Activated CD8-positive, alpha-beta memory T cell treated with anti-CD3 and anti-CD28 coated beads, Interleukin-2, amount 50 U/mL, for 1 hour (primary cell): Measurements from ENCODE around the gene NPDC1.

Experiments used
- DNase-seq: peaks from one replicate; pipeline ENCODE4 v3.0.0-alpha.2; 2020; ENCODE audit errors: extremely low read depth

NPDC1 gene

GRCh38 chr9:137056739-137057415, 10.9 kb upstream of the NPDC1 start:
- no peak for DNase-seq

GRCh38 chr9:137055385-137056364, 9.7 kb upstream of the NPDC1 start:
- no peak for DNase-seq

GRCh38 chr9:137054932-137055384, 9.0 kb upstream of the NPDC1 start:
- DNase-seq = no peak

GRCh38 chr9:137053944-137054931, 8.3 kb upstream of the NPDC1 start, which contains the start of gene ENTPD2:
ENTPD2 (minus strand) TSS chr9:137054061; CDS start chr9:137053997, 64 bp downstream.
- DNase-seq = no peak

GRCh38 chr9:137052998-137053943, 7.3 kb upstream of the NPDC1 start:
- no peak for DNase-seq

- no peak for DNase-seq
Measured at GRCh38 chr9:137052293-137052692, 6.3 kb upstream of the NPDC1 start.

GRCh38 chr9:137051145-137051724, 5.3 kb upstream of the NPDC1 start:
- DNase-seq = no peak

- DNase-seq = no peak
Measured at GRCh38 chr9:137050570-137050969, 4.6 kb upstream of the NPDC1 start.

GRCh38 chr9:137049544-137050449, 3.8 kb upstream of the NPDC1 start:
- DNase-seq = no peak

- DNase-seq = no peak
Measured at GRCh38 chr9:137048655-137049543, 2.9 kb upstream of the NPDC1 start.

- no peak for DNase-seq
Measured at GRCh38 chr9:137045294-137046087, 486 bp downstream of the NPDC1 start.

GRCh38 chr9:137044502-137045177, 1.3 kb downstream of the NPDC1 start:
- DNase-seq = no peak

- DNase-seq = no peak
Measured at GRCh38 chr9:137044037-137044436, 1.9 kb downstream of the NPDC1 start.

- no peak for DNase-seq
Measured at GRCh38 chr9:137042751-137043727, 2.9 kb downstream of the NPDC1 start.

GRCh38 chr9:137041124-137041523, 4.9 kb downstream of the NPDC1 start:
- no peak for DNase-seq
